Renal cortical epithelial cell (primary cell): ENCODE results near the gene ZNF613. TPM values are rescaled to one million over a fixed set of nuclear protein-coding genes. Genes with fewer than 3 reads are reported as not detected.
A peak's percentile ranks its signal among the peaks of the same experiment; 100 is the strongest.
"Not testable (repeated sequence)": the region's sequence is repeated elsewhere in the genome, so short reads cannot be mapped to it uniquely, and the experiment has no call there.

Source experiments
- DNase-seq: peaks from one replicate; pipeline ENCODE4 v3.0.0-alpha.2; 2011; ENCODE audit warnings: low read depth
- total RNA-seq: library from RNA; depleted of rRNA; stranded (reverse); fragments of >200 nt; gene quantifications from 2 replicates; pipeline ENCODE4 v1.2.3, GENCODE V29; 2014

Gene ZNF613
- total RNA-seq, 1 donor from 2014 or later, result 12.0 TPM

- no peak for DNase-seq
Observed at GRCh38 chr19:51938936-51939335, 11.7 kb downstream of the ZNF613 start.

GRCh38 chr19:51944798-51945552 lies 17.7 kb downstream of the ZNF613 start:
- no peak for DNase-seq

DNA sequence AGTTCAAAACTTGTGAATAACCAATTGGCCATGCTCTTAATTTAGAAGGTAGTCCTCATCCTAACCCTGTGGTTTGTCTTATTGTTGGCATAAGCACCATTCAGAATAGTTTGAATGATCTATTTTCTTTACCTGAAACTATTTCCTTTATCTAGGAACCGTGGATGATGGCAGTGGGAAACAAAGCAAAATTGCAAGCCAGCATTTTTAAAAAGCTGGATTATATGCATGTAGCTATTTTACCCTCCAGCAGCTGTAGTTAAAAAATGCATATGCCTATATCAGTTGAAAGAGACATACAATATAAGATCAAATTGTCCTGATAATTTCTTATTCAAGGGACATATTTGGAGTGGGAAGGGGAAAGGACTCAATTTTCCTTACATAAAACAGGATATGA lies 19.3 kb downstream of the ZNF613 start:
- DNase-seq, result no peak

- DNase-seq, result no peak
Observed at GRCh38 chr19:51948975-51949374, 21.7 kb downstream of the ZNF613 start.

- DNase-seq, result not testable (repeated sequence)
Observed at GRCh38 chr19:51957846-51958245, 30.6 kb downstream of the ZNF613 start.

DNA sequence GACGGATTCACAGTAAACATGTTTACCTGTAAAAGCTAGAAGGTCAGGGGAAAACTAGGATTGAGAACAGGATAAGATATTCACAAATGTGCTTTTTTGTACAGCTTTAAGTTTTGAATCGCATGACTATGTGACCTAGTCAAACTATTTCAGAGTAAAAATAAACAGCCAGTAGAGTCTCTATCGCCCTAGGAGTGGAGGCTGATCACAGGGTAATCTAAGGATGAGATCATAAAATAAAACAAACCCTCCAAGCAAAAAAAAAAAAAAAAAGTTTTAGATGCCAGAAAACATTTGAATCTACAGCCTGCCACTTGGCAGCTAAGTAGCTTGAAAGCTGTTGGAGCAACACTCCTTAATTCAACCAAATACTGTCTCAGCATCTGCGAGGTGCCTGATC lies 32.5 kb downstream of the ZNF613 start:
- no peak for DNase-seq

DNA sequence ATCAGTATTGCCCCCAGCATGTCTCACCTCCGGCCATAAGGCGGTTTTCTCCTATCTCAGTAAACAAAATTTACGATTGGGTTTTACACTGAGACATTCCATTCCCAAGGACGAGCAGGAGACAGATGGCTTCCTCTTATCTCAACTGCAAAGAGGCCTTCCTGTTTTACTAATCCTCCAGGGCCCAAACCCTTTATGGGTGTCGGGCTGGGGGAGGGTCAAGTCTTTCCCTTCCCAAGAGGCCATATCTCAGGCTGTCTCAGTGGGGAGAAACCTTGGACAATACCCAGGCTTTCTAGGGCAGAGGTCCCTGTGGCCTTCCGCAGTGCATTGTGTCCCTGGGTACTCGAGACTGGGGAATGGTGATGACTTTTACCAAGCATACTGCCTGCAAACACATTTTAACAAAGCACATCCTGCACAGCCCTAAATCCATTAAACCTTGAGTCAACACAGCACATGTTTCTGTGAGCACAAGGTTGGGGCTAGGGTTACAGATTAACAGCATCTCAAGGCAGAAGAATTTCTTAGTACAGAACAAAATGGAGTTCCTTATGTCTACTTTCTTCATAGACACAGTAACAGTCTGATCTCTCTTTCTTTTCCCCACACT lies 33.5 kb downstream of the ZNF613 start:
- DNase-seq, result peak; percentile 3

DNA sequence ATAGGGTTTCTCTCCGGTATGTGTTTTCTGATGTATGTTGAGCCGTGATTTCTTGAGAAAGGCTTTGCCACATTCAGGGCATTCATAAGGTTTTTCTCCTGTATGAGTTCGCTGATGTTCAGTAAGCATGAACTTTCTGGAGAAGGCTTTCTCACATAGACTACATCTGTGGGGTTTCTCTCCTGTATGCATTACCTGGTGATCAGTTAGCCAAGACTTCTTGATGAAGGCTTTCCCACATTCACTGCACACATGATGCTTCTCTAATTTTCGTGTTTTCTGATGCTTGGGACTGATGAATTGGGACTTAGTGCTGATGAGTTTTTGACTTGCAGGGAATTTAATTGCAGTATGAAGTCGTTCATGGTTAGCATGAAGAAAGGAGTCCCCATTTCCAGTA lies 38.3 kb downstream of the ZNF613 start:
- no peak for DNase-seq

DNA sequence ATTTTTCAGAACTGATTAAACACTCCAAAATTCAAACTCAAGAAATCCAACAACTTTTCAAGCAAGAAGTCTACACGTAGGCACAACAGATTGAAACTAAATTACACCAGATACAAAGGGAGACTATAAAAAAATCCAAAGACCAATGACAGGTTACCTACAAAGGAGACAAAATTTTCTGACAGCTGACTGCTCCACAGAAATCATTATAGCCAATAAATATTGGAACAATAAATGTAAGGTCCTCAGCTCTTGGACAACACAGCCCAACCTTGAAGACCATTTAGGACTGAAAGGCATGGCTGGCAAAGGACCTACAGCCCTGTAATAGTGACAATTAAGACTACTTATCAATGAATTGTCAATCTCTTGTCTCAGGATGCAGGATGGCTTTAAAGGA lies 43.4 kb downstream of the ZNF613 start:
- DNase-seq, result no peak

- no peak for DNase-seq
Observed at GRCh38 chr19:51971624-51972023, 44.4 kb downstream of the ZNF613 start.

- DNase-seq, result not testable (repeated sequence)
Observed at GRCh38 chr19:51975787-51976186, 48.5 kb downstream of the ZNF613 start.

GRCh38 chr19:51976852-51977251 lies 49.6 kb downstream of the ZNF613 start:
- DNase-seq, result no peak

GRCh38 chr19:51977346-51977745 lies 50.1 kb downstream of the ZNF613 start:
- no peak for DNase-seq

DNA sequence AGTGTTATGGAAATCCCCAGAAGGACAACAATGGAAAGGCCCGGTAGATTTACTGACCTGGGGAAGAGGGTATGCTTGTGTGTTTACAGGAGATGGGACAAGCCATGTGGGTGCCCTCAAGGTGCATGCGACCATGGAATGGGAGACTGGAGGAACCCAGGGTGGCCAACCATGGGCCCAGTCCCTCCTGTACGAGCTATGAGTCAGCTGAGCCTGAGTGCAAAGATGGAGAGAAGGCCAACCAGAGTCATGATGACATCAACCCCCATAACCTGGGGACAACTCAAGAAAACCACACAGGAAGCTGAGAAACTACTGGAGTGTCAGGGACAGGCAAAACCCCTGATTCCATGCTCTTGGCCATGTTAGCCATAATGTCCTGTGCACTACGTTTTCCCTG lies 51.6 kb downstream of the ZNF613 start:
- DNase-seq, result no peak

DNA sequence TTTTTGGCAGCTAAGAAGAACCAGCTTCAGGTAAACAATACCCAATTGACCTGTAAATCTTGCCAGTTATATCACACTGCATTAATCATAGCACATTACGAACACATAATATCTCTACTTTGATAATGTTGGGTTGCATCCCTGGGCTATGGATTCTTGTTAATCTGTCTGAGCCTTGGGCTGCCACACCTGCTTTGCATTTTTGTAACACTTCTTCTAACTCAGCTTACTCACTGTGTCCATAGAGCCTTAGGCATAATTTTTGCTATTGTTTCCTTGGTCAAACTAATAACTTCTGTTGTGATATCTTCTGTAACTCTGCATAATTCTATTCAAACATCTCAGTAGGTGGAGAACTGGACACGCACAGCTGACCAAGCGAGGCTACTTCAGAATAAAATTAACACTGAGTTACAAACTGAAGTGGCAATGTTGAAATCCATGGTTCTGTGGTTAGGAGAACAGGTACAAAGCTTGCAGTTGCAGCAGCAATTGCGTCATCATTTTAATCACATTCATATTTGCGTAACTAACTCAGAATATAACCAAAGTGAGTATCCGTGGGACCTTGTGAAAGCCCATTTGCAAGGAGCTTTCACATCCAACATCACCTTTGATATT lies 53.0 kb downstream of the ZNF613 start:
- peak; percentile 66 for DNase-seq

GRCh38 chr19:51980926-51981325 lies 53.7 kb downstream of the ZNF613 start:
- not testable (repeated sequence) for DNase-seq

GRCh38 chr19:51983361-51983760 lies 56.1 kb downstream of the ZNF613 start:
- DNase-seq, result no peak

GRCh38 chr19:51986309-51987291 lies 59.3 kb downstream of the ZNF613 start, which contains the start of gene ZNF350:
Gene ZNF350, minus strand, starts transcription at chr19:51986840. Its CDS starts 12,480 bp downstream, at chr19:51974360.
- peak; percentile 93 for DNase-seq

DNA sequence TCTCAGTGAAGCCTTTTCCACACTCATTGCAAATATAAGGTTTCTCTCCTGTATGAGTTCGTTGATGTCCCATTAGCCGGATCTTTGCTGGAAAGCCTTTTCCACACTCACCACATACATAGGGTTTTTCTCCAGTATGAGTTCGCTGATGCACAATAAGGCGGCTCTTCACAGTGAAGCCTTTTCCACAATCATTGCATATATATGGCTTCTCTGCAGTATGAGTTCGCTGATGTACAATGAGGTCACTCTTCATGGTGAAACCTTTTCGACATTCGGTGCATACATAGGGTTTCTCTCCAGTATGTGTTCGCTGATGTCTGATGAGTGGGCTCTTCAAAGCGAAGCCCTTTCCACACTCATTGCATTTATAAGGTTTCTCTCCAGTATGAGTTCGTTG lies 66.2 kb downstream of the ZNF613 start:
- no peak for DNase-seq

DNA sequence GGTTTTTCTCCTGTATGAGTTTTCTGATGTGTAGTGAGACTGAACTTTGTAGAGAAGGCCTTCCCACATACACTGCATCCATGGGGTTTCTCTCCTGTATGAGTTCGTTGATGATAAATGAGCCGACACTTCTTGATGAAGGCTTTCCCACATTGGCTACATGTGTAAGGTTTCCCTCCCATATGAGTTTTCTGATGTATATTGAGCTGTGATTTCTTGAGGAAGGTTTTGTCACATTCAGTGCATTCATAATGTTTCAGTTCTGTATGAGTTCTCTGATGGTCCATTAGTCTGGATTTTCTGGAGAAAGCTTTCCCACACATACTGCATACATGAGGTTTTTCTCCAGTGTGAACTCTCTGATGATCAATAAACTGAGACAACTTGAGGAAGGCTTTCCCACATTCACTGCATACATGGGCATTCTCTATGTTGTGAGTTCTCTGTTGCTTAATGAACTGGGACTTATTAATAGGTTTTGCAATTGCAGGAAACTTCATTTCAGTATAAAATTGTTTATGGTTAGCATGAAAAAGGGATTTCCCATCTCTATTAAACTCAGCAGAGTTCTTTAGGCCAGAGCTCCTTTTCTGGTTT lies 66.9 kb downstream of the ZNF613 start:
- DNase-seq, result peak; percentile 2
